HepG2 (cell line): ENCODE results near the gene GLT1D1. TPM values are rescaled to one million over a fixed set of nuclear protein-coding genes. Genes with fewer than 3 reads are reported as not detected.

Experiments
- ARID2 ChIP-seq: sonication (generic); formaldehyde crosslinking; IDR thresholded peaks from 2 replicates; pipeline ENCODE4 v1.8.1; 2022; ENCODE audit warnings: mild to moderate bottlenecking, missing genetic modification reagents, borderline replicate concordance
- CBX1 ChIP-seq: IDR thresholded peaks from one replicate; pipeline ENCODE4 v1.6.1; 2016; ENCODE audit warnings: antibody characterized with exemption, low read depth
- FLYWCH1 ChIP-seq: sonication (generic); formaldehyde crosslinking; IDR thresholded peaks from 2 replicates; pipeline ENCODE4 v1.8.1; 2023; ENCODE audit warnings: mild to moderate bottlenecking, missing genetic modification reagents
- FOXO1 ChIP-seq: sonication (generic); formaldehyde crosslinking; IDR thresholded peaks from 2 replicates; pipeline ENCODE4 v1.4.0; 2020; ENCODE audit warnings: missing genetic modification reagents
- GATAD1 ChIP-seq: IDR thresholded peaks from 2 replicates; pipeline ENCODE4 v1.6.1; 2016; ENCODE audit warnings: missing genetic modification reagents, missing compliant biosample characterization
- MAFG ChIP-seq: sonication (generic); formaldehyde crosslinking; IDR thresholded peaks from 2 replicates; pipeline ENCODE4 v1.5.1; 2020; ENCODE audit warnings: mild to moderate bottlenecking, missing genetic modification reagents
- XBP1 ChIP-seq: sonication (generic); formaldehyde crosslinking; IDR thresholded peaks from 2 replicates; pipeline ENCODE4 v1.5.0; 2020; ENCODE audit warnings: missing genetic modification reagents
- ZC3H4 ChIP-seq: sonication (generic); formaldehyde crosslinking; IDR thresholded peaks from 2 replicates; pipeline ENCODE4 v1.4.0; 2020; ENCODE audit warnings: missing genetic modification reagents, borderline replicate concordance
- ZFP82 ChIP-seq: sonication (generic); formaldehyde crosslinking; IDR thresholded peaks from 2 replicates; pipeline ENCODE4 v1.5.1; 2020; ENCODE audit warnings: mild to moderate bottlenecking, missing genetic modification reagents, borderline replicate concordance
- ZNF652 ChIP-seq: IDR thresholded peaks from 2 replicates; pipeline ENCODE4 v1.6.1; 2016; ENCODE audit warnings: low read depth, borderline replicate concordance
- ZNF724P ChIP-seq: sonication (generic); formaldehyde crosslinking; IDR thresholded peaks from 2 replicates; pipeline ENCODE4 v1.8.0; 2022; ENCODE audit warnings: missing genetic modification reagents, borderline replicate concordance
- ZSCAN30 ChIP-seq: sonication (generic); formaldehyde crosslinking; IDR thresholded peaks from 2 replicates; pipeline ENCODE4 v1.5.0; 2020; ENCODE audit warnings: mild to moderate bottlenecking, missing genetic modification reagents
- polyA plus RNA-seq, 8 experiments: library from polyadenylated mRNA; depleted of rRNA in 3 of 8; stranded (reverse) in 7 of 8; unstranded in 1 of 8; fragments of >200 nt; fragmentation: Illumina TruSeq in 4 of 8; extraction: Trizol in 4 of 8; gene quantifications; 2 replicates each; pipeline versions ENCODE4 v1.2.1 to v1.2.3, GENCODE V29; 2011 to 2016; ENCODE audit warnings: low read depth in 4 of 8, missing spikeins in 1 of 8, mixed read lengths in 1 of 8; ENCODE audit not compliant: insufficient read depth in 1 of 8
- total RNA-seq, 5 experiments: library from RNA; depleted of rRNA; stranded (reverse); fragments of >200 nt; fragmentation: Illumina TruSeq; extraction: Trizol; gene quantifications; 2 replicates each; pipeline ENCODE4 v1.2.3, GENCODE V29; 2016; ENCODE audit warnings: low read depth in 1 of 5
- TF ChIP-seq, protein P1 (sequence below): sonication (generic); formaldehyde crosslinking; IDR thresholded peaks from 2 replicates; pipeline ENCODE4 v1.5.0; 2020; ENCODE audit warnings: mild to moderate bottlenecking, missing genetic modification reagents, borderline replicate concordance
- TF ChIP-seq, protein P2 (sequence below): sonication (generic); formaldehyde crosslinking; IDR thresholded peaks from 2 replicates; pipeline ENCODE4 v1.4.0; 2020; ENCODE audit warnings: mild to moderate bottlenecking, missing genetic modification reagents, borderline replicate concordance
- TF ChIP-seq, protein P3 (sequence below): sonication (generic); formaldehyde crosslinking; IDR thresholded peaks from 2 replicates; pipeline ENCODE4 v1.8.1; 2023; ENCODE audit warnings: mild to moderate bottlenecking, missing genetic modification reagents
- TF ChIP-seq, protein P4 (sequence below): IDR thresholded peaks from 2 replicates; pipeline ENCODE4 v1.6.1; 2016
- TF ChIP-seq, protein P5 (sequence below): sonication (generic); formaldehyde crosslinking; IDR thresholded peaks from 2 replicates; pipeline ENCODE4 v1.4.0; 2020; ENCODE audit warnings: missing genetic modification reagents
- TF ChIP-seq, protein P6 (sequence below): sonication (generic); formaldehyde crosslinking; conservative IDR thresholded peaks from 2 replicates; pipeline ENCODE4 v1.8.0; 2022; ENCODE audit warnings: low read depth, missing genetic modification reagents

GLT1D1 gene
- total and polyA plus RNA-seq, 2 of the 13 experiments (the other 11 are each of a cell fraction or from before 2014, with no cell fraction given) = 0.09 to 0.17 TPM

DNA sequence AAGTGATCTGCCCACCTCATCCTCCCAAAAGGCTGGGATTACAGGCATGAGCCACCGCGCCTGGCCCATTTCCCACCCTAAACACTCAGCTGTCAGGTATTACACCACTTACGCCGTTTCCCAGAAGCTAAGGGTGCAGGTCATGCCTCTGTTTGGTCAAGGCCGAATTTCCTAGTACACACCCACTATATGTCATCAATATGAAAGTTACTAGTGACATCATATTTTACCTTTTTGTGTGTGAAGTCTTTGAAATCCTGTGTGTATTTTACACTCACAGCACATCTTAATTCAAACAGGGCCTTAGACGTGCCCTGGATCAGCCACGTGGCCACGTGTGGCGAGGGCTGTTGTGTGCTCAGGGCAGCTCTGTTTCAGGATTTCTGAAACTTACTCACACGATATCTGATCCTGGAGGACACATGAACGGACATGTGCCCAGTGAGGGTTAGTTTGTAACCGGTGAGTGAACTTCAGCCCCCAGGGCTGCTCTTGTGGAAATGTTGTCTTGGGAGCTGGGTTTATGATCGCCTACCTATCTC lies 51.8 kb downstream of the GLT1D1 start (continued):
- TF ChIP-seq, protein P1, sequence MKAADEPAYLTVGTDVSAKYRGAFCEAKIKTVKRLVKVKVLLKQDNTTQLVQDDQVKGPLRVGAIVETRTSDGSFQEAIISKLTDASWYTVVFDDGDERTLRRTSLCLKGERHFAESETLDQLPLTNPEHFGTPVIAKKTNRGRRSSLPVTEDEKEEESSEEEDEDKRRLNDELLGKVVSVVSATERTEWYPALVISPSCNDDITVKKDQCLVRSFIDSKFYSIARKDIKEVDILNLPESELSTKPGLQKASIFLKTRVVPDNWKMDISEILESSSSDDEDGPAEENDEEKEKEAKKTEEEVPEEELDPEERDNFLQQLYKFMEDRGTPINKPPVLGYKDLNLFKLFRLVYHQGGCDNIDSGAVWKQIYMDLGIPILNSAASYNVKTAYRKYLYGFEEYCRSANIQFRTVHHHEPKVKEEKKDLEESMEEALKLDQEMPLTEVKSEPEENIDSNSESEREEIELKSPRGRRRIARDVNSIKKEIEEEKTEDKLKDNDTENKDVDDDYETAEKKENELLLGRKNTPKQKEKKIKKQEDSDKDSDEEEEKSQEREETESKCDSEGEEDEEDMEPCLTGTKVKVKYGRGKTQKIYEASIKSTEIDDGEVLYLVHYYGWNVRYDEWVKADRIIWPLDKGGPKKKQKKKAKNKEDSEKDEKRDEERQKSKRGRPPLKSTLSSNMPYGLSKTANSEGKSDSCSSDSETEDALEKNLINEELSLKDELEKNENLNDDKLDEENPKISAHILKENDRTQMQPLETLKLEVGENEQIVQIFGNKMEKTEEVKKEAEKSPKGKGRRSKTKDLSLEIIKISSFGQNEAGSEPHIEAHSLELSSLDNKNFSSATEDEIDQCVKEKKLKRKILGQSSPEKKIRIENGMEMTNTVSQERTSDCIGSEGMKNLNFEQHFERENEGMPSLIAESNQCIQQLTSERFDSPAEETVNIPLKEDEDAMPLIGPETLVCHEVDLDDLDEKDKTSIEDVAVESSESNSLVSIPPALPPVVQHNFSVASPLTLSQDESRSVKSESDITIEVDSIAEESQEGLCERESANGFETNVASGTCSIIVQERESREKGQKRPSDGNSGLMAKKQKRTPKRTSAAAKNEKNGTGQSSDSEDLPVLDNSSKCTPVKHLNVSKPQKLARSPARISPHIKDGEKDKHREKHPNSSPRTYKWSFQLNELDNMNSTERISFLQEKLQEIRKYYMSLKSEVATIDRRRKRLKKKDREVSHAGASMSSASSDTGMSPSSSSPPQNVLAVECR (CRISPR knock-in tag) = peak; percentile 53; the same call in 1 of the 2 replicates
- TF ChIP-seq FOXO1 (peak; percentile 66), ZNF724P (CRISPR knock-in tag) (peak; percentile 80; the same call in 1 of the 2 replicates), FLYWCH1 (no peak), ZSCAN30 (no peak), ZFP82 (CRISPR knock-in tag) (no peak; the same call in 1 of the 2 replicates), CBX1 (no peak), ZC3H4 (CRISPR knock-in tag) (no peak), MAFG (CRISPR knock-in tag) (no peak), ARID2 (0 out of 2 replicates have a peak, but pooled peaks have one; percentile 20), GATAD1 (CRISPR knock-in tag) (peak; percentile 55), XBP1 (CRISPR knock-in tag) (no peak), ZNF652 (no peak)
- TF ChIP-seq, protein P2, sequence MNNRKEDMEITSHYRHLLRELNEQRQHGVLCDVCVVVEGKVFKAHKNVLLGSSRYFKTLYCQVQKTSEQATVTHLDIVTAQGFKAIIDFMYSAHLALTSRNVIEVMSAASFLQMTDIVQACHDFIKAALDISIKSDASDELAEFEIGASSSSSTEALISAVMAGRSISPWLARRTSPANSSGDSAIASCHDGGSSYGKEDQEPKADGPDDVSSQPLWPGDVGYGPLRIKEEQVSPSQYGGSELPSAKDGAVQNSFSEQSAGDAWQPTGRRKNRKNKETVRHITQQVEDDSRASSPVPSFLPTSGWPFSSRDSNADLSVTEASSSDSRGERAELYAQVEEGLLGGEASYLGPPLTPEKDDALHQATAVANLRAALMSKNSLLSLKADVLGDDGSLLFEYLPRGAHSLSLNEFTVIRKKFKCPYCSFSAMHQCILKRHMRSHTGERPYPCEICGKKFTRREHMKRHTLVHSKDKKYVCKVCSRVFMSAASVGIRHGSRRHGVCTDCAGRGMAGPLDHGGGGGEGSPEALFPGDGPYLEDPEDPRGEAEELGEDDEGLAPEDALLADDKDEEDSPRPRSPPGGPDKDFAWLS = no peak
- TF ChIP-seq, protein P3, sequence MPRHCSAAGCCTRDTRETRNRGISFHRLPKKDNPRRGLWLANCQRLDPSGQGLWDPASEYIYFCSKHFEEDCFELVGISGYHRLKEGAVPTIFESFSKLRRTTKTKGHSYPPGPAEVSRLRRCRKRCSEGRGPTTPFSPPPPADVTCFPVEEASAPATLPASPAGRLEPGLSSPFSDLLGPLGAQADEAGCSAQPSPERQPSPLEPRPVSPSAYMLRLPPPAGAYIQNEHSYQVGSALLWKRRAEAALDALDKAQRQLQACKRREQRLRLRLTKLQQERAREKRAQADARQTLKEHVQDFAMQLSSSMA (CRISPR knock-in tag) = no peak
- TF ChIP-seq, protein P4, sequence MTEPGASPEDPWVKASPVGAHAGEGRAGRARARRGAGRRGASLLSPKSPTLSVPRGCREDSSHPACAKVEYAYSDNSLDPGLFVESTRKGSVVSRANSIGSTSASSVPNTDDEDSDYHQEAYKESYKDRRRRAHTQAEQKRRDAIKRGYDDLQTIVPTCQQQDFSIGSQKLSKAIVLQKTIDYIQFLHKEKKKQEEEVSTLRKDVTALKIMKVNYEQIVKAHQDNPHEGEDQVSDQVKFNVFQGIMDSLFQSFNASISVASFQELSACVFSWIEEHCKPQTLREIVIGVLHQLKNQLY (CRISPR knock-in tag) = peak; percentile 80
- TF ChIP-seq, protein P5, sequence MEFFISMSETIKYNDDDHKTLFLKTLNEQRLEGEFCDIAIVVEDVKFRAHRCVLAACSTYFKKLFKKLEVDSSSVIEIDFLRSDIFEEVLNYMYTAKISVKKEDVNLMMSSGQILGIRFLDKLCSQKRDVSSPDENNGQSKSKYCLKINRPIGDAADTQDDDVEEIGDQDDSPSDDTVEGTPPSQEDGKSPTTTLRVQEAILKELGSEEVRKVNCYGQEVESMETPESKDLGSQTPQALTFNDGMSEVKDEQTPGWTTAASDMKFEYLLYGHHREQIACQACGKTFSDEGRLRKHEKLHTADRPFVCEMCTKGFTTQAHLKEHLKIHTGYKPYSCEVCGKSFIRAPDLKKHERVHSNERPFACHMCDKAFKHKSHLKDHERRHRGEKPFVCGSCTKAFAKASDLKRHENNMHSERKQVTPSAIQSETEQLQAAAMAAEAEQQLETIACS (CRISPR knock-in tag) = no peak
- TF ChIP-seq, protein P6, sequence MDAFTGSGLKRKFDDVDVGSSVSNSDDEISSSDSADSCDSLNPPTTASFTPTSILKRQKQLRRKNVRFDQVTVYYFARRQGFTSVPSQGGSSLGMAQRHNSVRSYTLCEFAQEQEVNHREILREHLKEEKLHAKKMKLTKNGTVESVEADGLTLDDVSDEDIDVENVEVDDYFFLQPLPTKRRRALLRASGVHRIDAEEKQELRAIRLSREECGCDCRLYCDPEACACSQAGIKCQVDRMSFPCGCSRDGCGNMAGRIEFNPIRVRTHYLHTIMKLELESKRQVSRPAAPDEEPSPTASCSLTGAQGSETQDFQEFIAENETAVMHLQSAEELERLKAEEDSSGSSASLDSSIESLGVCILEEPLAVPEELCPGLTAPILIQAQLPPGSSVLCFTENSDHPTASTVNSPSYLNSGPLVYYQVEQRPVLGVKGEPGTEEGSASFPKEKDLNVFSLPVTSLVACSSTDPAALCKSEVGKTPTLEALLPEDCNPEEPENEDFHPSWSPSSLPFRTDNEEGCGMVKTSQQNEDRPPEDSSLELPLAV = no peak
